ENCODE data around the gene PRELID3B.
"Not testable (repeated sequence)": the region's sequence is repeated elsewhere in the genome, so short reads cannot be mapped to it uniquely, and the experiment has no call there.

The PRELID3B gene

GRCh38 chr20:59025086-59025485 is 17.5 kb downstream of the PRELID3B start:
- DNase-seq, result no peak

- DNase-seq, result no peak
Measured at GRCh38 chr20:59024111-59024530, 18.5 kb downstream of the PRELID3B start.

- no peak for DNase-seq
Measured at GRCh38 chr20:59023616-59024015, 19.0 kb downstream of the PRELID3B start.

DNA sequence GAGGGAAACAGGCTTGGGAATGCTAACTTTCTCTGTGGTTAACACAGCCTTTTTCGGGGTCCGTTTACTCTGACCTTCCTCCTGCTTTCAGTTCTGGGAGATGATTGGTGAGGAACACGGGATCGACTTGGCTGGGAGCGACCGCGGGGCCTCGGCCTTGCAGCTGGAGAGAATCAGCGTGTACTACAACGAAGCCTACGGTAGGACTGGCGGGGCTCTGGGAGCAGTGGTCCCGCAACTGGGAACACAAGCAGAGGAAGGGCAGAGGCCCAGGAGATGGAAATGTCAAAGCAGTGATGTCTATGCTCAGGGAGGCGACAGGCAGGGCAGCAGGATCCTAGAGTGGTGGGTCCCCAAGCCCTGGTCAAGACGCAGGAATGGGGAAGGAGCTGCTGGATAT is 19.8 kb downstream of the PRELID3B start:
- DNase-seq, result no peak

DNA sequence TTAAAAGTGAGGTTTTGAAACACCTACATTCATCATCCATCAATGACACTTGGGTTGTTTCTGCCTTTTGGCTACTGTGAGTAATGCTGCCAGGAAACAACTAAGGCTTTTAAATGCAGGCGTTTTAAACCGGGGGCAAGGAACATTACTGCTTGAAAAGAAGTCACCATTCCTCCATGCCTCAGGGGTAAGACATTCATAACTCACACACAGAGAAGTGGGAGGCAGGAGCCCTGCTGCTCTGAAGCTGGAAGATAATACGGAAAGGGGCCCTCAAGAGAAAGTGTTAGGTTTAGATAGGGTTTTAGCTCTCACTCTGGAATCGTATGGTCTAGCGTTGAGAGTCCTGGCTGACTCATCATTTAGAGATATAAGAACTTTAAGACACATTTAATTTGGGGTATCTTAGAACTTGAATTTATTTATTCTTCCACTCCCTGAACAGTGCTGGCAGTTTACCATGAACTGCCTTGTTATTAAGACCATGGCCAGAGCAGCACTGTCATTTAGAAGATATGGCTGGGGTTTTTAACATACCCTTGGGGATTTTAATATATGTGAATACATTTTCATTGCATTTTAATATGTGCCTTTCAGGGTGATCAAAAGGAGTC is 21.5 kb downstream of the PRELID3B start:
- no peak for DNase-seq

GRCh38 chr20:59019217-59019616 is 23.4 kb downstream of the PRELID3B start, which contains the start of gene TUBB1:
TUBB1 (plus strand) TSS chr20:59019429; CDS start chr20:59019523, 94 bp downstream.
- no peak for DNase-seq

GRCh38 chr20:59018817-59019216 is 23.8 kb downstream of the PRELID3B start:
- DNase-seq, result no peak

GRCh38 chr20:59017493-59018231 is 24.9 kb downstream of the PRELID3B start:
- no peak for DNase-seq

GRCh38 chr20:59016795-59017492 is 25.6 kb downstream of the PRELID3B start:
- DNase-seq, result no peak

GRCh38 chr20:59015812-59016711 is 26.5 kb downstream of the PRELID3B start:
- no peak for DNase-seq

DNA sequence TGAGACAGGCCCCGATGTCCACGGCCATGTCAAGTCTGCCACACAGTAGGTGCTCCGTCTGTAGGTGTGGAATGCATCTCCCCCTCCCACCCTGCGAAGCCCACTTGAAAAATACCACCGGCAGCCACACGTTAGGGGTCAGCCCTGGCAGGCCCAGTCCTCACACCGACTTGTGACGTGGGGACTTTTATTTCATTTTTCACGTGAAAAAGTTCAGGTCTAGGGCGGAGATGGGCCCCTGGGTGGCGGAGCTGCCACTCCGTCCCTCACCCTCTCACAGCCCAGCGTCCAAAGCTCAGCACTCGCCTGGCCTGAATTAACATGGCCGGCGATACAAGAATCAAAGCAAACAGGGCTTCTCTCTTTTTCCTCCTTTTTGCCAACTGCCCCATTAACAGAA is 27.2 kb downstream of the PRELID3B start:
- DNase-seq, result no peak

DNA sequence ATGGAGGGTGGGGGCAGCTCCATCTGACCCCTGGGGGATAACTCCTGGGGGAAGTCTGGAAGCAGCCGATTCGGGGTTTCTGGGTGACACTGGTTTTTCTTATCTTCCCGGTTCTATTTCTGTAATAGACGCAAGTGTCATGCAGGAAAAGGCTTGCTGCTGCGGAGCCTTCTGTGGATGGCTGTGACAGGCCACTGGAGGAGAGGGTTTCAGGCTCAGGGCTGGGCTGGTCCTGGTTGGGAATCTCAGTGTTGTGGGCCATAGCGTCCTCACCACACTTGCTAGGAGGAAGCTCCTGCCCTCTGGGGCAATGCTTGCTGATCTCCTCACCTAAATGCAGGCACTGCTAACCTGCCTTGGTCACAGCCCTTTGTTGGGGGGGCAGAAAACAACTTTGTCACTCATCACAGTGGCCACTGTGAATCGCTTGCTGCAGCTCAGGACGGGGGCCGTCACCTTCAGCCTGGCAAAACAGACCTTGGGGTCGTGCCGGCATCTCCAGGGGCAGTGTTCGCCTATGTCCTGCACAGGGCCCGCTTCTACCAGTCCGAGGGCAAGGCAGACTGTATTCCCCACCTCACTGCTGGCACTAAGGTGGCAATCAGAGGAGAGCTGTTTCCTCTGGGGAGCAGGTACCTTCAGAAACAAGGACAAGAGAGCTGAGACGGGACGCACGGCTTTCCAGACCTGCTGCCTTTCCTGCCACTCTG is 27.8 kb downstream of the PRELID3B start:
- DNase-seq, result no peak

- no peak for DNase-seq
Measured at GRCh38 chr20:59013959-59014608, 28.5 kb downstream of the PRELID3B start.

- no peak for DNase-seq
Measured at GRCh38 chr20:59013031-59013951, 29.3 kb downstream of the PRELID3B start.

DNA sequence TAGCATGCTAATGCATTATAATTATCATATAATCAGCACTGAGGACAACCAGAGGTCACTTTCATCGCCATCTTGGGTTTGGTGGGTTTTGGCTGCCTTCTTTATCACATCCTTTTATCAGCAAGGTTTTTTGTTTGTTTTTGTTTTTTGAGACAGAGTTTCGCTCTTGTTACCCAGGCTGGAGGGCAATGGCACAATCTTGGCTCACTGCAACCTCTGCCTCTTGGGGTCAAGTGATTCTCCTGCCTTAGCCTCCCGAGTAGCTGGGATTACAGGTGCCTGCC is 30.8 kb downstream of the PRELID3B start:
- not testable (repeated sequence) for DNase-seq

DNA sequence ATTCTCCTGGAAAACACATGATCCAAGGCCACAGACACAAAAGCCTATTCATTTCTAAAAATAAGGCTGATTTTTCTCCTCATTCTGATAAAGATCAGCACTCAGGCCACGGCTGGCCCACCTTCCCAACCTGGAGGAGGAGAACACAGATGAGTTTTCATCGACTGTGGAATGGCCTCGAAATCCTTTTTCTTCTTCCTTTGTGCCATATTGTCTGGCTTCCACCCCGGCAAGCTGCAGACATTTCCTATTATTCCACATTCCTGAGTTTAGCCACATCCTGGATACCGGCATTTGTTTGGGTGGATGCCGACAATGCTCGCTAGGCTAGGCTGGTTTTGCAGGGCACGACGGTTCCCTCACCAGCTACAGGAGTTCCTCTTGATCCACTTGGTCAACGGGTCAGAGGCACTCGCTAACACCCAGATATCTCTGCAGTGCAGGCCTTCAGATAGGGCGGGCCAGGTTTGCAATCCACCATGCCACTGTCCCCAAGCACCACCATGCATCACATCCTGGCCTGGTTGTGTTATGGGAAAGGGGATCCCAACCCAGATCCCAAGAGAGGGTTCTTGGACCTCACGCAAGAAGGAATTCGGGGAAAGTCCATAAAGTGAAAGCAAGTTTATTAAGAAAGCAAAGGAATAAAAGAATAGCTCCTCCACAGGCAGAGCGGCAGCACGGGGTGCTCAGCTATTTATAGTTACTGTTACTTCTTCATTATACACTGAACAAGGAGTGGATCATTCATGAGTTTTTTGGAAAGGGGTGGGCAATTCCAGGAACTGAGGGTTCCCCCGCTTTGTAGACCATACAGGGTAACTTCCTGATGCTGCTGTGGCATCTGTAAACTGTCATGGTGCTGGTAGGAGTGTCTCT is 31.4 kb downstream of the PRELID3B start:
- DNase-seq, result peak; percentile 58

DNA sequence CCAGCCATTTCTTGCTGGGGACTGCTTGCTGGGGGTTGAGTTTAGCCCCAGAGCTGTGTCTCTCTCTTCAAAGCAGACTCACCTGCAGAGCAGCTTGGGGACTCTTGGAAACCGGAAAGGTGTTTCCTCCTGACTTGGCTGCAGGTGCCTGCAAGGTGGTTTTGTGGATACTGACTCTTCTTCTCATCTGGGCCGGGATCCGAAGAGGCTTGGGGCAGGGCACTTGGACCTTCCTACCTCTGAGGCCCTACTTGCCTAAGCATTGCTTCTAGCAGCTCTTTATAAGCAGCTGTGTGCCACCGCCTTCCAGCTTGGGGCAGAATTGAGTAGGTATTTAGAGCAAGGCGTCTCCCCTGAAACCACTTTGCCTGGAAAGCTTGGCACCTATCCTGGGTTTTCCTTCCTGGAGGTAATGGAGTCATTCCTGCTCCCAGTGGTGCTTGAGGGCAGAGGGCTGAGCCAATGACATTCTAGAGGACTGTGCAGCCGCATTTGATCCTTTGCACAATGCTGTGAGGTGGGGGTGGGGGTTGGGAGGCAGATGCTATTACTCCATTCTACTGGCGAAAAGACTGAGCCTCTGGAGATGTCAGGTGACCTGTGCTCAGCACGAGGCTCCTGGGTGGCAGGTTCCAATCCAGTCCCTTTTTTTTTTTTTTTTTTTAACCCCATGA is 32.1 kb downstream of the PRELID3B start:
- DNase-seq, result no peak

- no peak for DNase-seq
Measured at GRCh38 chr20:59008715-59009336, 33.8 kb downstream of the PRELID3B start.

All from eye (tissue), 1 donor.